ENCODE results near the gene ITGB1BP2. TPM values are rescaled to one million over a fixed set of nuclear protein-coding genes. Genes with fewer than 3 reads are reported as not detected.
"Not testable (repeated sequence)": the region's sequence is repeated elsewhere in the genome, so short reads cannot be mapped to it uniquely, and the experiment has no call there.

Gene ITGB1BP2
- total RNA-seq, 1 donor from 2014 or later = 1.7 TPM

GRCh38 chrX:71304561-71304960 lies 3.0 kb downstream of the ITGB1BP2 start:
- TF ChIP-seq CTCF (IDR thresholded peaks at IDR 0.05) = no peak
- peaks cover 13% of the 10 kb centered on the region for H3K36me3 Mint-ChIP-seq (ENCODE audit: unreplicated experiment)
- H3K4me3 Mint-ChIP-seq (ENCODE audit: unreplicated experiment) = no peak overlapping the region
- peaks cover 10% of the 10 kb centered on the region for H3K9me3 Mint-ChIP-seq (ENCODE audit: unreplicated experiment)
- H3K27me3 Mint-ChIP-seq (ENCODE audit: unreplicated experiment) = no peaks in the 10 kb centered on the region
- peak overlapping the region; percentile 11 for H3K27ac Mint-ChIP-seq (ENCODE audit: unreplicated experiment)
- no peaks in the 10 kb centered on the region for H3K4me1 Mint-ChIP-seq (ENCODE audit: unreplicated experiment)
- DNase-seq (ENCODE audit: extremely low spot score, unreplicated experiment) = no peak

GRCh38 chrX:71315917-71316316 lies 14.4 kb downstream of the ITGB1BP2 start:
- H3K27ac Mint-ChIP-seq (ENCODE audit: unreplicated experiment) = no peak overlapping the region
- H3K4me3 Mint-ChIP-seq (ENCODE audit: unreplicated experiment) = no peak overlapping the region
- H3K9me3 Mint-ChIP-seq (ENCODE audit: unreplicated experiment) = peaks cover 10% of the 10 kb centered on the region
- H3K27me3 Mint-ChIP-seq (ENCODE audit: unreplicated experiment) = no peaks in the 10 kb centered on the region
- no peaks in the 10 kb centered on the region for H3K4me1 Mint-ChIP-seq (ENCODE audit: unreplicated experiment)
- H3K36me3 Mint-ChIP-seq (ENCODE audit: unreplicated experiment) = peaks cover 3% of the 10 kb centered on the region
- no peak for DNase-seq (ENCODE audit: extremely low spot score, unreplicated experiment)
- TF ChIP-seq CTCF (IDR thresholded peaks at IDR 0.05) = no peak

- not testable (repeated sequence) for H3K4me1 Mint-ChIP-seq (ENCODE audit: unreplicated experiment)
These were observed 15.4 kb downstream of the ITGB1BP2 start for GRCh38 chrX:71316959-71317358.

GRCh38 chrX:71320126-71320525 lies 18.6 kb downstream of the ITGB1BP2 start:
- Mint-ChIP-seq H3K27ac (ENCODE audit: unreplicated experiment) (no peak overlapping the region), H3K4me3 (ENCODE audit: unreplicated experiment) (no peak overlapping the region), H3K9me3 (ENCODE audit: unreplicated experiment) (peaks cover 6% of the 10 kb centered on the region), H3K27me3 (ENCODE audit: unreplicated experiment) (no peaks in the 10 kb centered on the region), H3K36me3 (ENCODE audit: unreplicated experiment) (peaks cover 7% of the 10 kb centered on the region), H3K4me1 (ENCODE audit: unreplicated experiment) (no peaks in the 10 kb centered on the region)
- TF ChIP-seq CTCF (IDR thresholded peaks at IDR 0.05) = no peak
- DNase-seq (ENCODE audit: extremely low spot score, unreplicated experiment) = no peak

More at GRCh38 chrX:71316959-71317358, 15.4 kb downstream of the ITGB1BP2 start:
- H3K9me3 Mint-ChIP-seq (ENCODE audit: unreplicated experiment); DNase-seq (ENCODE audit: extremely low spot score, unreplicated experiment); H3K27ac Mint-ChIP-seq (ENCODE audit: unreplicated experiment); H3K27me3 Mint-ChIP-seq (ENCODE audit: unreplicated experiment); H3K36me3 Mint-ChIP-seq (ENCODE audit: unreplicated experiment); H3K4me3 Mint-ChIP-seq (ENCODE audit: unreplicated experiment): not testable (repeated sequence)

- H3K27ac Mint-ChIP-seq (ENCODE audit: unreplicated experiment) = no peak overlapping the region
- H3K27me3 Mint-ChIP-seq (ENCODE audit: unreplicated experiment) = no peaks in the 10 kb centered on the region
- H3K36me3 Mint-ChIP-seq (ENCODE audit: unreplicated experiment) = peaks cover 7% of the 10 kb centered on the region
- TF ChIP-seq CTCF (IDR thresholded peaks at IDR 0.05) = no peak
- H3K4me1 Mint-ChIP-seq (ENCODE audit: unreplicated experiment) = no peaks in the 10 kb centered on the region
- no peak overlapping the region for H3K4me3 Mint-ChIP-seq (ENCODE audit: unreplicated experiment)
- no peak for DNase-seq (ENCODE audit: extremely low spot score, unreplicated experiment)
- peaks cover 2% of the 10 kb centered on the region for H3K9me3 Mint-ChIP-seq (ENCODE audit: unreplicated experiment)
These were observed 20.2 kb downstream of the ITGB1BP2 start for GRCh38 chrX:71321731-71322130.

GRCh38 chrX:71324452-71324851 lies 22.9 kb downstream of the ITGB1BP2 start:
- not testable (repeated sequence) for DNase-seq (ENCODE audit: extremely low spot score, unreplicated experiment); H3K36me3 Mint-ChIP-seq (ENCODE audit: unreplicated experiment); H3K9me3 Mint-ChIP-seq (ENCODE audit: unreplicated experiment); H3K4me1 Mint-ChIP-seq (ENCODE audit: unreplicated experiment); H3K27ac Mint-ChIP-seq (ENCODE audit: unreplicated experiment); H3K27me3 Mint-ChIP-seq (ENCODE audit: unreplicated experiment); H3K4me3 Mint-ChIP-seq (ENCODE audit: unreplicated experiment)
